DND-41 (cell line): ENCODE results near the gene ANKRD23.

ENCODE experiments used
- EZH2 ChIP-seq: IDR thresholded peaks from 3 replicates; pipeline ENCODE4 v1.6.1; 2012; ENCODE audit warnings: borderline replicate concordance, low read depth, mild to moderate bottlenecking, moderate library complexity, low read length, inconsistent platforms; ENCODE audit not compliant: severe bottlenecking
- TF ChIP-seq, protein P1 (sequence below): IDR thresholded peaks from 2 replicates; pipeline ENCODE4 v1.5.1; 2012; ENCODE audit warnings: borderline replicate concordance, low read length, moderate library complexity, mild to moderate bottlenecking; ENCODE audit not compliant: poor library complexity, severe bottlenecking; ENCODE audit errors: extremely low read depth

DNA sequence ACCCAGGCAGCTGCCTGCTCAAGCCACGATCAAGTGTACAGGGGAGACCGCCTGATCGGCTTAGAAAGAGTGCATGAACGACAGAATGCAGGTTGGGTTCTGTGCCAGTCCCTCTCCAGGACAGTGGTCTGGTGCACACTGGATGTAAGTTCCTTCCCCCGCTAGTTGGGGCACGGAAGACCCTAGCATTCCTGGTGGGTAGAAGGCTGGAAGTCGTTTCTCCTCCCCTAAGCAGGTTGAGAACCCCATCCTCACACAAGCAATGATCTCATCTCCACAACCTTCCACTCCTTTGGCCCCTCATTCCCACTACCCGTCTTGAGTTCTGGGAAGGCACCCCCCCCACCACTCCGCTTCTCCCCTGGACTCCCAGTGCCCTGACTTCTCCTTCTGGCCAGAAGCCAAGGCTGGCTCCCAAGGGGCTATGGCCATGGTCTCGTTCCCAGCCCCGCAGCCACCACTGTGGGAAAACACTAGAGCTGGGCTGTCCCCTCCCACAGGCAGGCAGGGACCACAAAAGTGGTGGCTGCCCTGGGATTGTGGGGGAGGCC lies 15.4 kb upstream of the ANKRD23 start:
- TF ChIP-seq, protein P1, sequence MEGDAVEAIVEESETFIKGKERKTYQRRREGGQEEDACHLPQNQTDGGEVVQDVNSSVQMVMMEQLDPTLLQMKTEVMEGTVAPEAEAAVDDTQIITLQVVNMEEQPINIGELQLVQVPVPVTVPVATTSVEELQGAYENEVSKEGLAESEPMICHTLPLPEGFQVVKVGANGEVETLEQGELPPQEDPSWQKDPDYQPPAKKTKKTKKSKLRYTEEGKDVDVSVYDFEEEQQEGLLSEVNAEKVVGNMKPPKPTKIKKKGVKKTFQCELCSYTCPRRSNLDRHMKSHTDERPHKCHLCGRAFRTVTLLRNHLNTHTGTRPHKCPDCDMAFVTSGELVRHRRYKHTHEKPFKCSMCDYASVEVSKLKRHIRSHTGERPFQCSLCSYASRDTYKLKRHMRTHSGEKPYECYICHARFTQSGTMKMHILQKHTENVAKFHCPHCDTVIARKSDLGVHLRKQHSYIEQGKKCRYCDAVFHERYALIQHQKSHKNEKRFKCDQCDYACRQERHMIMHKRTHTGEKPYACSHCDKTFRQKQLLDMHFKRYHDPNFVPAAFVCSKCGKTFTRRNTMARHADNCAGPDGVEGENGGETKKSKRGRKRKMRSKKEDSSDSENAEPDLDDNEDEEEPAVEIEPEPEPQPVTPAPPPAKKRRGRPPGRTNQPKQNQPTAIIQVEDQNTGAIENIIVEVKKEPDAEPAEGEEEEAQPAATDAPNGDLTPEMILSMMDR, result no peak
- TF ChIP-seq EZH2, result no peak
